HG02763 (cell line): Measurements from ENCODE around the gene CHST15.
"Not testable (repeated sequence)": the region's sequence is repeated elsewhere in the genome, so short reads cannot be mapped to it uniquely, and the experiment has no call there.

Source experiments
- ATAC-seq: cut with Tn5 transposase; IDR thresholded peaks from one replicate; pipeline ENCODE4 v1.9.1; 2021; ENCODE audit warnings: mild to moderate bottlenecking, moderate library complexity; ENCODE audit not compliant: unreplicated experiment

The CHST15 gene

GRCh38 chr10:124100124-124100523, 6.7 kb upstream of the CHST15 start:
- ATAC-seq = no peak

- no peak for ATAC-seq
These were observed 6.2 kb upstream of the CHST15 start for GRCh38 chr10:124099604-124100003.

- ATAC-seq = no peak
These were observed 5.2 kb upstream of the CHST15 start for GRCh38 chr10:124098575-124098974.

GRCh38 chr10:124097883-124098282, 4.5 kb upstream of the CHST15 start:
- no peak for ATAC-seq

GRCh38 chr10:124096494-124096893, 3.1 kb upstream of the CHST15 start:
- no peak for ATAC-seq

GRCh38 chr10:124095801-124096200, 2.4 kb upstream of the CHST15 start:
- ATAC-seq = not testable (repeated sequence)

- no peak for ATAC-seq
These were observed 1.7 kb upstream of the CHST15 start for GRCh38 chr10:124095096-124095495.

GRCh38 chr10:124094419-124094785, 1.0 kb upstream of the CHST15 start:
- no peak for ATAC-seq

- not testable (repeated sequence) for ATAC-seq
These were observed 498 bp upstream of the CHST15 start for GRCh38 chr10:124093774-124094418.

- ATAC-seq = peak; percentile 46
These were observed 1.0 kb downstream of the CHST15 start for GRCh38 chr10:124092250-124092859.

- ATAC-seq = no peak
These were observed 1.6 kb downstream of the CHST15 start for GRCh38 chr10:124091646-124092249.

GRCh38 chr10:124090601-124091209, 2.7 kb downstream of the CHST15 start:
- no peak for ATAC-seq

GRCh38 chr10:124089859-124090258, 3.5 kb downstream of the CHST15 start:
- no peak for ATAC-seq

GRCh38 chr10:124088915-124089314, 4.5 kb downstream of the CHST15 start:
- no peak for ATAC-seq

GRCh38 chr10:124087672-124088634, 5.4 kb downstream of the CHST15 start:
- ATAC-seq = no peak

- no peak for ATAC-seq
These were observed 6.4 kb downstream of the CHST15 start for GRCh38 chr10:124086787-124087671.

- ATAC-seq = no peak
These were observed 7.2 kb downstream of the CHST15 start for GRCh38 chr10:124086097-124086710.

GRCh38 chr10:124085680-124086079, 7.7 kb downstream of the CHST15 start:
- ATAC-seq = no peak

GRCh38 chr10:124084708-124085107, 8.7 kb downstream of the CHST15 start:
- no peak for ATAC-seq
